ENCODE data around the gene UNC50.

- TF ChIP-seq POLR2A (IDR thresholded peaks at IDR 0.05) (no peak), CTCF (IDR thresholded peaks at IDR 0.05 in 4 of 5, conservative IDR thresholded peaks at IDR 0.05 in 1 of 5) (no peak)
Measured at GRCh38 chr2:98623657-98624056, 15.3 kb downstream of the UNC50 start.
